Fibroblast of villous mesenchyme (primary cell): ENCODE measurements around the gene ADAMTS2. TPM values are rescaled to one million over a fixed set of nuclear protein-coding genes. Genes with fewer than 3 reads are reported as not detected.

Experiments used
- DNase-seq: peaks from one replicate; pipeline ENCODE4 v3.0.0-alpha.2; 2010; ENCODE audit warnings: low read depth
- H3K4me3 ChIP-seq: 2 replicates; pipeline ENCODE4 v1.5.1; 2011; ENCODE audit warnings: low read depth, mild to moderate bottlenecking, low read length
- total RNA-seq: library from RNA; depleted of rRNA; stranded (reverse); fragments of >200 nt; gene quantifications from 2 replicates; pipeline ENCODE4 v1.2.3, GENCODE V29; 2012
- TF ChIP-seq, protein P1 (sequence below): IDR thresholded peaks from 2 replicates; pipeline ENCODE4 v1.5.1; 2012; ENCODE audit warnings: low read depth, mild to moderate bottlenecking, low read length; ENCODE audit not compliant: insufficient read depth

Gene ADAMTS2
- total RNA-seq, 1 donor, result 30.2 TPM

DNA sequence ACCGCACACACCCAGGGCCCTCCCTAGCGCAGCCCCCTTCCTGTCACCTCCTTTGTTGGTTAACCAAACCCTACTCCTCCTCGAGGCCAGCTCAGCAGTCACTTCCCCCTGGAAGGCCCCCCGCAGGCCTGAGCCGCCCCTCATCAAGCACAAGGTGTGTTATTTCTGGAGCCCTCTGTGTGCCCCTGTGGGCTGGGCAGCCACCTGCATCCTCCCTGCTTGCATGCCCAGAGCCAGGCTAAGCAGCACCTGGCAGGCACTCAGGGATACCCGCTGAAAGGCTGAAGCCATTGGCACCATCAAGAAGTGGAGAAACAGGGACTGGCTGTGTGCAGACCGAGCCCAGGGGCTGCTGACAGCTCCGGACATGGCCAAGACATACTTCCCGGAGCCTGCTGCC is 163.3 kb downstream of the ADAMTS2 start:
- DNase-seq, result no peak
- TF ChIP-seq, protein P1, sequence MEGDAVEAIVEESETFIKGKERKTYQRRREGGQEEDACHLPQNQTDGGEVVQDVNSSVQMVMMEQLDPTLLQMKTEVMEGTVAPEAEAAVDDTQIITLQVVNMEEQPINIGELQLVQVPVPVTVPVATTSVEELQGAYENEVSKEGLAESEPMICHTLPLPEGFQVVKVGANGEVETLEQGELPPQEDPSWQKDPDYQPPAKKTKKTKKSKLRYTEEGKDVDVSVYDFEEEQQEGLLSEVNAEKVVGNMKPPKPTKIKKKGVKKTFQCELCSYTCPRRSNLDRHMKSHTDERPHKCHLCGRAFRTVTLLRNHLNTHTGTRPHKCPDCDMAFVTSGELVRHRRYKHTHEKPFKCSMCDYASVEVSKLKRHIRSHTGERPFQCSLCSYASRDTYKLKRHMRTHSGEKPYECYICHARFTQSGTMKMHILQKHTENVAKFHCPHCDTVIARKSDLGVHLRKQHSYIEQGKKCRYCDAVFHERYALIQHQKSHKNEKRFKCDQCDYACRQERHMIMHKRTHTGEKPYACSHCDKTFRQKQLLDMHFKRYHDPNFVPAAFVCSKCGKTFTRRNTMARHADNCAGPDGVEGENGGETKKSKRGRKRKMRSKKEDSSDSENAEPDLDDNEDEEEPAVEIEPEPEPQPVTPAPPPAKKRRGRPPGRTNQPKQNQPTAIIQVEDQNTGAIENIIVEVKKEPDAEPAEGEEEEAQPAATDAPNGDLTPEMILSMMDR, result no peak
- no peak overlapping the region for H3K4me3 ChIP-seq

DNA sequence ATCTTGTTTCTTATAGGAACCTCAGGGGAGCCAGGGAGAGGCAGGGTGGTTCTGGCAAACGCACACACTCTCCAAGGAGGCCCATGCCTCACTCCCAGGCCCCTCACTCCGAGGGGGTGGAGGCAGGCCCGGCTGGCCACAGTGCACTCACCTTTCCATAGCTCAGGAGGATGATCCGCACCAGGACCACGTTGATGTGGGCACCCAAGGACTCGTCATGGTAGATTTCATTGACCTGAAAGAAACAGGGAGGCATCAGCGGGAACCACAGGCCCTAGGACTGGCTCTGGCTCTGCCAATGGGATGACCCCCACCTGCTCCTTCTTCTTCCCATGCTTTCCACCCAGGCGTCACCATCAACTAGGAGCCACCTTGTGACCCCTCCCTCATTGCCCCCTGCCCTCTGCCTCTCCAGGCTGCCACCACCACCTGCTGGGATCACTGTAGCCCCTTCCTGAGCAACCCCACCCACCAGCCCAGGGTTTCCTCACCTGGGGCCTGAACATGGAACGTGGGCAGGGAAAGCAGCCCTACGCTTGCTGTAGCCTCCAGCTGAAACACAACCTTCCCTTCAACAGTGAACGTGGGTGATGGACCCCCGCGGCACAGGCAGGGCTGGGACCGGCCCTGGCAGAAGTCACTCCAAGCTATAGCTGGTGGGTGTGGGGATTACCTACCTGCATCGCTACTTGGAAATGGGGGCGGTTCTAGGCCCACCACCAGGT is 164.2 kb downstream of the ADAMTS2 start:
- DNase-seq, result no peak
- no peak overlapping the region for H3K4me3 ChIP-seq
- TF ChIP-seq, protein P1, result no peak

DNA sequence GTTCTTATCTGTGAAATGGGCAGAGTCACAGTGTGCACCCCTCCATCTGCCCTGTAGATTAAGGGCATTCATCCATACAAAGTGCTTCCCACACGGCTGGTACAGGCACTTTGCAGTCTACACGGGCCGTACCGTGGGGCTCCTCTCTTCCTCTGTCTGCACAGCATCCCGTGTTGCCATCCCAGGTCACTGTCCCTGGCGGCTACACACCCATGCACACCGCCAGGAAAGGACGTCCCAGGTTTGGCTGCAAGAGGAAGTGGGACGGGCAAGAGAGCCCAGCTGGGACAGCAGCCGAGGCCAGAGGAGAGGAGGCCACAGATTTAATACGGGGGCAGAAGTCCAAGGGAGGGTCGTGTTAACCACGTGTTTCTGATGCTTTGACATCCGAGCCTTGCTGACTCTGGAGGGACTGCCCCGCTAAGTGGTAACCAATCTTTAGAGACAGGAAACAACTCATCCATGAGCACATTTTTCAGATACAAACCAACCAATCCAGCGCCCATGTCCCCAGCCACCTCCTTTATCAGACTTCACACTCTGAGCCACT is 165.1 kb downstream of the ADAMTS2 start:
- TF ChIP-seq, protein P1, result no peak
- no peak for DNase-seq
- H3K4me3 ChIP-seq, result no peak overlapping the region

DNA sequence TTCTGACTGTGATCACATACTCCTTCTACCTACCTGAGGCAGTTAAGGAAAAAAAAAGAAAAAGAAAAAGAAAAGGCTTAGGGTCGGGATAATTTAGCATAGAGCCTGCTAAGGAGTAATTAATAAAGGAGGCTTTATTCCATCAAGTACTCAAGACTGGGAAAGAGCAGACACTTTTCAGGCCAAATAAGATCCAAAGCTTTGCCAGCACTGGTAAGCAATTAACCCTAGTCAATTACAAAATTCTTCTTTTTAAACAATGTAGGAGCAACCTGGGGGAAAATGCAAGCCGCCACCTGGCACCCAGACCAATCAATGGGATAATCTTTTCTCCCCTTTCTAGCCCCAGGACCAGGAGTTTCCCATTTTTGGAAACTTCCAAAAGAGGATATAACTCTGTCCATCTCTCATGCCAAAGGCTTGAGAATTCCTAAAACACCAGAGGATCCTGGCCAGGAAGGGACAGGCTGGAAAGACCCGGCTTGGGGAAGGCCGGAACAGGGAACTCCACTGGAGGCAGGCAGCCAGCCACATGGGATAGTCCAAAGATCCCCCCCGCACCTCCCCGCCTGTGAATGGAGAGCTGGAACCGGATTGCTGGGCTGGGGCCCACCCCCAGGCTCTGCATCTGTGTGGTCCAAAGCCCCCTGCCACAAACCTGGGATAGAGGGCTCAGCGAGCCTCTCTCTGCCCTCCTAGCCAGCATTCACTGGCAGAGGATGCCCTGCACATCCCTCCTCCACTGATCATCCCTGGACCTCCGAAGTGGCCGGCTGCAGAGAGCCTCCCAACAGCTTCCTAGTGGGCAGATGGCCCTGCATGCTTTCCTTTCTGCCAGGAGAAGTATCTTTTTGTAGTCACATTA is 167.3 kb downstream of the ADAMTS2 start:
- no peak for DNase-seq
- TF ChIP-seq, protein P1, result no peak
- H3K4me3 ChIP-seq, result no peak overlapping the region

DNA sequence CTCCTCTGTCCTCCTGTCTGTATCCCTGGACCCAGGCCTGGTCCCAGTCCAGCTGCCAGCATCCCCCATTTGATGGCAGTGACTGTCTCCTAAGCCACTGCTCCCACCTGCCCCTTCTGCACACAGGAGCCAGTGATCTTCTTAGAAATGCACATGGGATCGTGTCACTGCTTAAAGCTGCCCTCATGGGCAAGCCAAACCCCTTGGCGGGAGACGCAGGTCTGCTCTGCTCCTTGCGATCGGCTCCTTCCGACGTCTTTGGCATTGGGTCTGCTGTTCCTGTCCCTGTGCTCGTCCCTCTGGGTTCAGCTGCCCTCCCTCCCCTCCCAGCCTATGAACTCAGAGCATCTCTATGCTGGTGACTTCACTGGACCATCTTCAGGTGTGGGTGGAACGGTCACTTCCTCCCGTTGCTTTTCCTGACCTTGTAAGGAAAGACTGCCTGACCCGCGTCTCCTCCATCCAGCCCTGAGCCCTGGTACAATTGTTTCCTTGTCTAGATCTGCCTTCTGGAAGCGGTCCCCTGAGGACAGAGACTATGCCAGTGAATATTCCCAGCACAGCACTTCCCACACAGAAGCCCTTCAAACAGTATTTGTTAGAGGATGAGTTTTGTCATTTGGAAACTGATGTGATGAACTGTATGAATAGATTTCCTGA is 168.6 kb downstream of the ADAMTS2 start:
- DNase-seq, result no peak
- H3K4me3 ChIP-seq, result no peak overlapping the region
- TF ChIP-seq, protein P1, result no peak

DNA sequence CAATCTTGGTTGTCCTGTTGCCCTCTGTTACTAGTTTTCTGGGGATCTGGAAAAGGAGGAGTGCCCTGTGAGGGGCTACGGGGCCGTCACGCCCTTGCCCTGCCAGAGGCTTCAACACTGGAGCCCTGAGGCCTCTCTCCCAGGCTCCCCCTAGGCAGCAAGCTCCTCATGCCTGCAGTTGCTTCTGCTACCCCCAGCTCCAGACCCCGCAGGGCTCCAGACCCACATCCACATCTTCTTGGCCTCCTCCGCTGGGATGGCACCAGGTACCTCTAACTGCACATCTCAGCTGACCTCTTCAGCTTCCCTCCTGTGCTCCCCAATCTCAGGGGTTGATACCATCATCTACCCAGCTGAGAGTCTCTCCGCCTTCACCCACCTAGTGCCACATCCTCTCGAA is 169.1 kb downstream of the ADAMTS2 start:
- H3K4me3 ChIP-seq, result no peak overlapping the region
- TF ChIP-seq, protein P1, result no peak
- no peak for DNase-seq
